ENCODE data around the gene ASPM. TPM values are rescaled to one million over a fixed set of nuclear protein-coding genes. Genes with fewer than 3 reads are reported as not detected.

The ASPM gene
- total and polyA plus RNA-seq, 2 of the 8 experiments (the other 6 are each of a cell fraction or from before 2014, with no cell fraction given) = 5.1 to 50.3 TPM

- H3K56ac ChIP-seq (replicated peaks; ENCODE audit: insufficient read length, low read depth, low read length) = no peak overlapping the region
- H4K20me1 ChIP-seq (replicated peaks in 1 of 2; ENCODE audit: control insufficient read depth in 1 of 2, insufficient read depth in 2 of 2, low read length in 2 of 2) = no peaks in the 10 kb centered on the region
Observed at GRCh38 chr1:197036861-197037260, 109.6 kb downstream of the ASPM start.

More at GRCh38 chr1:197036861-197037260, 109.6 kb downstream of the ASPM start:
- H3K23ac ChIP-seq (ENCODE audit: insufficient read length) = no peak overlapping the region
- no peak overlapping the region for H2BK12ac ChIP-seq (ENCODE audit: low read depth, low read length)
- H3K4ac ChIP-seq (replicated peaks; ENCODE audit: insufficient read length, low read depth, low read length) = no peak overlapping the region
- H3K36me3 ChIP-seq (ENCODE audit: control insufficient read depth in 2 of 4, insufficient read depth in 4 of 4, low read length in 3 of 4) = no peaks in the 10 kb centered on the region
- H4K8ac ChIP-seq (ENCODE audit: extremely low read depth, insufficient read depth, low read length) = no peak overlapping the region
- H3K14ac ChIP-seq (ENCODE audit: insufficient read length) = no peak overlapping the region
- ChIA-PET CTCF (ENCODE audit: partially characterized antibody) (interaction anchor here (1.1 kb wide), 1 partner anchor 320 kb away, joined by 3 read pairs; no protein-coding TSS in a partner anchor), POLR2A (ENCODE audit: partially characterized antibody) (no interaction called here)
- TF ChIP-seq TAF7 (optimal IDR thresholded peaks at IDR 0.05; ENCODE audit: borderline replicate concordance, low read depth, low read length) (no peak), EZH2 (IDR thresholded peaks at IDR 0.05; ENCODE audit: low read depth, low read length, severe bottlenecking) (no peak), POU5F1 (IDR thresholded peaks at IDR 0.05; ENCODE audit: low read depth, low read length) (no peak), GABPA (IDR thresholded peaks at IDR 0.05; ENCODE audit: borderline replicate concordance, insufficient read depth, low read length) (no peak), YY1 (IDR thresholded peaks at IDR 0.05; ENCODE audit: low read depth, low read length) (no peak), HDAC6 (IDR thresholded peaks at IDR 0.05; ENCODE audit: low read depth, low read length) (no peak), NRF1 (IDR thresholded peaks at IDR 0.05; ENCODE audit: low read depth, low read length) (no peak), SP2 (IDR thresholded peaks at IDR 0.05; ENCODE audit: low read length) (no peak), RXRA (IDR thresholded peaks at IDR 0.05; ENCODE audit: insufficient read depth, low read depth, low read length) (no peak), TEAD4 (IDR thresholded peaks at IDR 0.05; ENCODE audit: low read depth, low read length) (no peak), KDM4A (IDR thresholded peaks at IDR 0.05; ENCODE audit: low read depth, low read length, severe bottlenecking) (no peak), POLR2A (IDR thresholded peaks at IDR 0.05; ENCODE audit: control extremely low read depth in 1 of 2, low read depth in 2 of 2, low read length in 2 of 2) (no peak), HDAC2 (IDR thresholded peaks at IDR 0.05; ENCODE audit: borderline replicate concordance in 1 of 2, low read depth in 2 of 2, low read length in 2 of 2) (no peak), CHD1 (IDR thresholded peaks at IDR 0.05; ENCODE audit: low read depth, low read length) (no peak)
- no peak overlapping the region for H4K91ac ChIP-seq (replicated peaks; ENCODE audit: insufficient read length, low read length)
- no peaks in the 10 kb centered on the region for H3K27me3 ChIP-seq (replicated peaks in 1 of 4; ENCODE audit: control insufficient read depth in 3 of 4, extremely low read depth in 1 of 4, insufficient read depth in 3 of 4, low read length in 3 of 4)
- H2AK5ac ChIP-seq (ENCODE audit: low read depth, low read length) = no peak overlapping the region
- DNase-seq (ENCODE audit: low read depth in 1 of 2, low spot score in 2 of 2) (no peak), FAIRE-seq (no peak)
- H3K18ac ChIP-seq (ENCODE audit: extremely low read depth, low read length) = no peak overlapping the region
- H2AFZ ChIP-seq (ENCODE audit: low read length) = no peak overlapping the region
- no peaks in the 10 kb centered on the region for H3K9me3 ChIP-seq (ENCODE audit: insufficient read depth in 2 of 2, low read depth in 1 of 2, low read length in 1 of 2)
- no peaks in the 10 kb centered on the region for H3K79me1 ChIP-seq (ENCODE audit: low read depth, low read length)
- WGBS, 2 experiments (ENCODE audit: extremely low coverage in 1 of 2, insufficient coverage in 1 of 2, insufficient read length in 1 of 2, insufficient replicate concordance in 2 of 2, low coverage in 1 of 2, low lambda C conversion rate in 2 of 2, missing lambda C conversion rate in 1 of 2) = 99% methylated on average over 3 of the region's 3 CpGs; no CpG with 5 or more reads in 1 of the 2 experiments
- H2BK15ac ChIP-seq (ENCODE audit: low read length) = no peak overlapping the region
- H3K4me1 ChIP-seq (replicated peaks in 1 of 4; ENCODE audit: control insufficient read depth in 3 of 4, insufficient read depth in 4 of 4, low read length in 3 of 4) = no peaks in the 10 kb centered on the region
- H3K4me3 ChIP-seq (ENCODE audit: extremely low read depth in 1 of 4, insufficient read depth in 2 of 4, low read depth in 3 of 4, low read length in 4 of 4) = no peak overlapping the region
- no peak overlapping the region for H4K5ac ChIP-seq (ENCODE audit: insufficient read length, low read depth, low read length)
- no peak overlapping the region for H2BK20ac ChIP-seq (ENCODE audit: low read length)
- H2BK5ac ChIP-seq (ENCODE audit: low read depth, low read length) = no peak overlapping the region
- H3K4me2 ChIP-seq (ENCODE audit: insufficient read depth in 1 of 2, low read depth in 2 of 2, low read length in 2 of 2) = no peak overlapping the region
- H3K9ac ChIP-seq (replicated peaks in 1 of 4; ENCODE audit: extremely low read depth in 1 of 4, low read depth in 3 of 4, low read length in 3 of 4) = no peak overlapping the region
- H3K79me2 ChIP-seq (ENCODE audit: control insufficient read depth in 1 of 2, insufficient read depth in 2 of 2, low read length in 2 of 2) = no peaks in the 10 kb centered on the region
- H3K23me2 ChIP-seq (ENCODE audit: low read depth, low read length) = no peaks in the 10 kb centered on the region
- H3K27ac ChIP-seq (ENCODE audit: low read depth, low read length) = no peak overlapping the region
- H2BK120ac ChIP-seq (replicated peaks; ENCODE audit: low read depth, low read length) = no peak overlapping the region

Data from H1 (cell line).